Brain pericyte (primary cell): Measurements from ENCODE around the gene CCSER1.
"Not testable (repeated sequence)": the region's sequence is repeated elsewhere in the genome, so short reads cannot be mapped to it uniquely, and the experiment has no call there.

Source experiments
- DNase-seq: peaks from one replicate; pipeline ENCODE4 v3.0.0-alpha.2; 2012; ENCODE audit warnings: low read depth, low spot score

The CCSER1 gene

DNA sequence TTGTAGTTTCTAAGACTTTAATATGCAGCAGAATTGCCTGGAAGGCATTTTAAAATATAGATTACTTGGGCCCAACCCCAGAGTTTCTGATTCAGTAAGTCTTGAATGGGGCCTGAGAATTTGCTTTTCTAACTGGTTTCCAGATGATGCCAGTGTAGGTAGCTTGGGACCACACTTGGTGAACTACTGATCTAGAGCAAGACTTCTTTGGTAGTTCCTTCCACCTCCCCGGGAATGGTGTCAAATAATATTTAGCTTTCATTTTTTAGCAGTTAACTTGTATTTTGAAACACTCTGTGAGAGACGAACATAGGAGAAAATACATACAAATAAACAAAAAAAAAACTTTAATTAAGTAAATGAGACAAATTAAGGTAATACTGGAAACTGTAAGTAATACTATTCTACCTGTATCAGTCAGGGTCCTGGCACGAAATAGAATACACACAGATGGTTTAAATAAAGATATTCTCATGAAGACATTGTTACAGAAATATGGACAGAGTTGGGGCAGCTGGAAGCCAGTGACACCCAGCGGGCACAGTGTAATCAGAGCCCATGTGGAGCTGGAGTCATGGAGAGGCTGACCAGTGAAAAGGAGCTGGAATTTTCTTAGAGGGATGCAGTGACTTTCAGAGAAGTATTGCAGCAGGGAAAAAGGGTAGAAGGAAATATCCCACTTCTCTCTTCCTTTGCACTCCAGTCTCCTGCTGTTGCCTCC is 905.7 kb downstream of the CCSER1 start:
- DNase-seq, result no peak

DNA sequence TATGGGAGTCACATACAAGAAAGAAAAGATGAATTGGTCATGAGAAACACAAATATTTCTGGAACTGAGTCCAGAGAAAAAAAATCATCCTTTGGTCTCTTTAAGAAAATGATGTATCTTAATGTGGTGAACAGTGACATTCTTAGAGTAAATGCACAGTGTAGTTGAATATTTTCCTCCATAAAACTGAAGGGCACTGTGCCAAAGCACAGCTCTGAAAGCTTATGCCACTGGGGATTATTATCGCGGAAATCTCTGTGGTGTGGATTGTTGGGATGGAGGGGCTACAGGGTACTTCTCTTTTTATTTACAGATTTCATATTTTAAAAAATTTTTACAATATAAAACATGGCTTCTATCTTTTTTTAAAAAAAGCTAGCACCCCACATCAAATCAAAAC is 908.1 kb downstream of the CCSER1 start:
- DNase-seq, result no peak

DNA sequence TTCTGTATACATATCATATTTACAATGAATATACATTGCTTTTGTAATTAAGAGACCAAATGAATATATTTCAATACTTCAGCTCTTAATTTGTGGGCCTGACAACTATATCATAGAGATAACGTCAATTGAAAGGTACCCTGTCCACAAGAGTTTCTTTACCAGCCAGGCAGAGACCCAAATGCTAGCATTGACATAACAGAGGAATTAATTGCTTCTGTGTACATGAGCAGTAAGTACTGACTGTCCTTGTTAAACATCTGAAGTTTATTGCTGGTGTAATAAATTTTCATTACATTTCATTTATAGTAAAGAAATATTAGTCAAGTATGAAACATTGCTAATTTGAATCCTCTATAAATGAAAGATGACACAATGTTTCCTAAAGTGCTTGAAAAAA is 910.8 kb downstream of the CCSER1 start:
- DNase-seq, result no peak

DNA sequence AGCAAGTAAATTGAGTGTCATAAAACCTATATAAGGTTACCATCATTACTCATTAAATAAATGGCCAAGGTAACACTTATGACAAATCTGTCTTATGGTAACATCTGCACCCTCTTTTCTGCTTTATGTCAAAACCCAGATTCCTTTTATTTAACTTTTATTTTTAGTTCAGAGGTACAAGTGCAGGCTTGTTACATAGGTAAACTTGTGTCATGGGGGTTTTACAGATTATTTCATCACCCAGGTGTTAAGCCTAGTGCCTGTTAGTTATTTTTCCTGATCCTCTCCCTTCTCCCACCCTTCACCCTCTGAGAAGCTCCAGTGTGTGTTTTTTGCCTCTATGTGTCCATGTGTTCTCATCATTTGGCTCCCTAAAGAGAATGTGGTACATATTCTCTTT is 930.7 kb downstream of the CCSER1 start:
- DNase-seq, result no peak

DNA sequence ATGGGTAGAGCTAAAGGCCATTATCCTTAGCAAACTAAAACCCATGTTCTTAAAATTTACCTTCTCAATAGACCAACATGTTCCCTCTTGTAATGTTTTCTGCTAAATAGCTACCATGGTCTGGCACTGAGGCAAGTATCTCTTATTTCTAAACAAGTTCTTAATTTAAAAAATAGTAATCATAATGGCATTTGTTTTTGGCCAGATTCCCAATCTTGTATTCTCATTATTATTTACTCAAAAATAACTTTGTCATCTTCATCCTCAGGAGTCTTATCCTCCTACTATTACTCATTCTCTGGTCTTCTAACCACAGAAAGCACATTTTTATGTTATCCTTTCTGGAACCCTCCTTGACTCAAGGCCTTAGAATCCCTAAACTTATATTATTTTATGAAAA is 931.2 kb downstream of the CCSER1 start:
- DNase-seq, result no peak

DNA sequence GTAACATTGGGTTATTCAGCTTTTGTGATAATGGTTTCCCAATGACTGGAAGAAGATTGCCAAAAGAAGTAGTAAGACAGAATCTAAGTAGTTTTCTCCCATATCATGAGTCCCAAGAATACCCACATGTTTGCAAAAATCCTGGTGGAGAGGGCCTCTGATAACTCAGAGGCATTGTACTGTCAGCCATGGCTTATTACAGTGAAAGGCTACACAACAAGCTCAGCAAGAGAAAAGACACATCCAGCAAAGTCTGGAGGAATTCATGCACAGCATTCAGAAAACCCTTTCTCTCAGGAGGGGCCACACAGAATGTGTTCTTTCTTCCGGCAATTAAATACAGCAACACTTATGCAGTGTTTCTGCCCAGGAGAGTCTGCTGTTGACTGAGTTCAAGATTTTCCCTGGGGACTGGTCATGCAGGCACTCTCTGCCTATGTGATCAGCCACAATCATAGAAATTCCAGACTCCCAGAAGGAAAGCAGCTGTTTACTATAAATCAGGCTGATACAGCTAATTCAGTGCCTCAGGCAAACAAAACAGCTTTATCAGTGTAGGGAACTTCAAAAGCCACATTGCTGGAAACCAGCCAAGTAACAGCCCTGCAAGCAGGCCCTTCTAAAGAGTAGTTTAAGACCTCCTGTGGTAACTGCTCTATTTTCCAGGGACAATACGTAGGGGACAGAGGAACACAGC is 937.1 kb downstream of the CCSER1 start:
- DNase-seq, result no peak

- DNase-seq, result no peak
These were observed 937.9 kb downstream of the CCSER1 start for GRCh38 chr4:91065117-91065516.

DNA sequence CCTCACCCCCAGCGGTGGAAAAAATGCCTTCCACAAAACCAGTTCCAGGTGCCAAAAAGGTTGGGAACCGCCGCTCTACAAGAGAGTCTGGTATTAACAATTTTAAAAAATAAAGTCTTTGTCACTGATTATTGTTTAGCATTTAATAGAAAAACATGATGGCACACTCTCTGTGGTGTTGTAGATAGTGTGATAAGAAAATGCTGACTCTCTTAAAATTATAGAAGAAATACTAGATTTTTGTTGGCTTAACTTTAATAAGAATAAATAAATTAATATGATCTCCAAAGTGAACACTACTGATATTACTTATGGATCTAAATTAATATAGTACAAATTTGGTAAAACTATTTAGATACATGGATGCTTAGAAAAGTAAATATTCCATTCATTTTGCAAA is 943.5 kb downstream of the CCSER1 start:
- DNase-seq, result no peak

DNA sequence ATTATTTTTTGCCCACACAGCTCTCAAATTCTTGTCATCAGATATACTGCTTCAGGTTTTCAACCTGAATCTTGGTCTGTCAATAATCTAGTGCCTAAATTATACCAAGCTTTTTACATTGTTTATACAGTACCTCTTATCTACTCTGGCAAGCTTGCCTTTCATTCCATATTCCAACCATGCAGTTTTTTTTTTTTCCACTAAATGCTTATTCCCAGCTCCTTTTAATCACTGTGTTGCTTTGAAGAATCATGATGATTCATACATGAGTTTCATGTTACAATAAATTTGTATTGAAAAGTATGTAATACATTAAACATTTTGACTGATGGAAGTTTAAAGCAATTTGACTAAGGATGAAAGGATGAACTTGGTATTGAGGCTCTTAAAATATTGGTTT is 949.0 kb downstream of the CCSER1 start:
- no peak for DNase-seq

GRCh38 chr4:91085961-91086360 is 958.8 kb downstream of the CCSER1 start:
- no peak for DNase-seq

DNA sequence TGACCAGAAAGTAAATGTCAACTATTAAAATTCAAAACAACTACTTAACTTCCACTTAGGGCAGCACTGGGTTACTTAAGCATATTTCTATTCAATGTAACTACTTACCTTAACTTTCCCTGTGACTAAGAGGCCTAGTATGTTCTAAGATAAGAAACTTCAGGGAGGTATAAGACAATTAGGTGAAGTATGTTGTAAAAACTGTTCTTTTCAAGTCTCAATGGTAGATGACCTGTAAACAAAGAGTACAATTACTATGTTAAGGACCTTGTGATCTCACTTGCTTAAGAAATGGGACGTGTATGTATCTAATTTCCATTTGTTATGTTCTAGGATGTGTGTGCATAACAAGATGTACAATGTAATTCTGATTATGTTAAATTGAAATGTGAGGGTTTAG is 960.5 kb downstream of the CCSER1 start:
- no peak for DNase-seq

GRCh38 chr4:91089178-91089577 is 962.0 kb downstream of the CCSER1 start:
- DNase-seq, result no peak

DNA sequence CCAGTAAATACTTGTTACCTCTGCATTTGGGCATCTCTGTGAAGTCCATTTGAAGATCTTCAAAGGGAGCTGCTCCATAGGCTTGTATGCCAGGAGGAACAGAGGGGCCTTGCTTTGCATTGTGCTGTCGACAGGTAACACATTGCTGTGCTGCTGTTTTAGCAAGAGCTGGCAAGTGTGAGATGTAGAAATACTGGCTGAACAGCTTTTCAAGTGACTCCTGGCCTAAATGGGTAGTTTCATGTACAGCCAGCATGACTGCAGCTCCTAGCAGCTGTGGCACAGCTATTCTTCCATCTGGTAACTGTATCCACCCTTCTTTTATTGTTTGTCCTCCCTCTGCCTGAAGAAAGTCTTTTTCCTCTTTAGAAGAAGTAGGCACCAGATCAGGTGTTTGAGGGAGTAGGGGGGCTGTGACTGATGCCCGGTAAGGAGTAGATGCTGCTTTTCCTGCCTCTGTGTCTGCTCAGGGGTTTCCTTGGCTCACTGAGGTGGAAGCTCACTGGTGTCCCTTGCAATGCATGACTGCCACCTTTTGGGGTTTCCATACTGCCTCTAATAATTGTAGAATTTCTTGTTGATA is 965.3 kb downstream of the CCSER1 start:
- DNase-seq, result no peak

- DNase-seq, result not testable (repeated sequence)
These were observed 967.0 kb downstream of the CCSER1 start for GRCh38 chr4:91094220-91094619.

- DNase-seq, result no peak
These were observed 972.5 kb downstream of the CCSER1 start for GRCh38 chr4:91099666-91100065.

DNA sequence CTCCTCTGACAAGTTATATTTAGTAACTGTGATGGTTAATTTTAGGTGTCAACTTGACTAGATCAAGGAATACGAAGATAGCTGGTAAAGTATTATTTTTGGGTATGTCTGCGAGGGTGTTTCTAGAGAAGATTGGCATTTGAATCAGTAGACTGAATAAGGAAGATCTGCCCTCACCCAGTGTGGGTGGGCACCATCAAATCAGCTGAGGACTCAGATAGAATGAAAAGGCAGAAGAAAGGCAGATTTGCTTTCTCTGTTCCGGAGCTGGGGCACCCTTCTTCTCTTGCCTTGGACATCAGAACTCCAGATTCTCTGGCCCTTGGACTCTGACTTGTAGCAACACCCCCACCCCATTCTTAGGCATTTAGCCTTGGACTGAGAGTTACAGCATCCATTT is 981.6 kb downstream of the CCSER1 start:
- no peak for DNase-seq

DNA sequence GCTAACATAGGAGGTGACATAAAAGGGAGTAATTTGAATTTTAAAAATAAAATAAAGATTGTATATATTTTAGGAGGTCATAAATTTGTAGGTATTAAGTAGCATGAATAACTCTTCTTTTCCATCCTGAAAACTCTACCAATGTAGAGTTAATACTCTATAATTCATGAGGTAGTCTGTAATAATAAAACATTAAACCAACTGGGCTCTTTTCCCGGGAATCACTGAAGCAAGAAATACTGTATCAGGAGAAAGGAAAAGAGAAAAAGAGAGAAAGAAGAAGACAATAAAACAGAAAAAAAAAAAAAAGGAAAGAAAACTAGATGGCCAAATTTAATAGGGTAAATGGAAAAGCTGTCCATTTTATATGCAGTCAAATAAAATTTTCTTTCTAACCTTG is 984.4 kb downstream of the CCSER1 start:
- DNase-seq, result no peak

- DNase-seq, result no peak
These were observed 986.0 kb downstream of the CCSER1 start for GRCh38 chr4:91113130-91113706.

- DNase-seq, result no peak
These were observed 987.2 kb downstream of the CCSER1 start for GRCh38 chr4:91114386-91114785.

DNA sequence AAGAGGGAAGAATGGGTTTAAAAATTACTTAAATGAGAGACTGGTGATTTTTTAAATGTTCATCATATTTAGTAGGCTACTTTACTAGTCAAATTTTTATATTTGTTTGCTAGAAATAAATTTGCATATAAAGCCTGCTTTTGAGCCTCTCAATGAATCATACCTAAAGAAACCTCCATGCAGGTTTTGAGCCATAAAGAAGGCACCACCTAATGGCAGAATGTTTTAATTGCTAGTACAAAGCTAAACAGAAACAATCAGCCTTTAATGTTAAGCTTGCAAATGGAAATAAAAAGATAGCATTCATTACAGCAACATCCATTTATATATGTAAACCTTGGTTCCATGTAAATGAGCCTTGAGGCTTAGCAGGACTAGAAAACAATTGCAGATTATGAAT is 989.7 kb downstream of the CCSER1 start:
- no peak for DNase-seq

- DNase-seq, result no peak
These were observed 991.4 kb downstream of the CCSER1 start for GRCh38 chr4:91118597-91118996.

DNA sequence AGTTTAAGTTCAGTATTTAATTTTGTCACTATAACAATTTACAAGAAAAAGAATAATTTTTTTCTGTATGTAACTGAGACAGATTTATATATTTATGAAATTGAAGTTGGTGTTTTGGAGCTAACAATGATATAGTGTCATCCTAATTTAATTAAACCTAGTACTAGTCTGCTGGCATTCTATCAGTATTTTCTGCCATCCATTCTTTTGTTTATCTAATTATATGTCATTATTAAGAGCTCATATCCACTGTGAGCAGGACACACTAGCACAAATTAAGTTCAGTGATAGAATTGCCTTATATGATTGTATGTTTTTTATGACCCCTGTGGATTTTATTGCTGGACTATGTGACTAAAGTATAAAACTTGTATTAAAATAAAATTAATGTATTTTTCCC is 996.5 kb downstream of the CCSER1 start:
- DNase-seq, result no peak

- DNase-seq, result no peak
These were observed 1000.0 kb downstream of the CCSER1 start for GRCh38 chr4:91127192-91127591.
